AG10803 (cell line): Measurements from ENCODE around the gene KRTAP5-6.

ENCODE experiments used
- DNase-seq: peaks from one replicate; pipeline ENCODE4 v3.0.0; 2010; ENCODE audit warnings: low read depth
- H3K4me3 ChIP-seq: 2 replicates; pipeline ENCODE4 v1.5.1; 2011; ENCODE audit warnings: mild to moderate bottlenecking, low read length, control low read depth
- CTCF ChIP-seq: conservative IDR thresholded peaks from 2 replicates; pipeline ENCODE4 v1.5.1; 2011; ENCODE audit warnings: mild to moderate bottlenecking, low read length, control low read depth, inconsistent platforms

The KRTAP5-6 gene

GRCh38 chr11:1742869-1743584 is 46.0 kb downstream of the KRTAP5-6 start:
- no peak for TF ChIP-seq CTCF
- no peak for DNase-seq
- no peak overlapping the region for H3K4me3 ChIP-seq

- no peak for TF ChIP-seq CTCF
- DNase-seq, result no peak
- no peak overlapping the region for H3K4me3 ChIP-seq
Measured at GRCh38 chr11:1743585-1744136, 46.7 kb downstream of the KRTAP5-6 start.

- no peak for DNase-seq
- no peak overlapping the region for H3K4me3 ChIP-seq
- no peak; the same call in 1 of the 2 replicates for TF ChIP-seq CTCF
Measured at GRCh38 chr11:1744137-1744886, 47.3 kb downstream of the KRTAP5-6 start.

- no peak for DNase-seq
- TF ChIP-seq CTCF, result no peak
- H3K4me3 ChIP-seq, result no peak overlapping the region
Measured at GRCh38 chr11:1744891-1745700, 48.1 kb downstream of the KRTAP5-6 start.

GRCh38 chr11:1745701-1746320 is 48.8 kb downstream of the KRTAP5-6 start:
- no peak overlapping the region for H3K4me3 ChIP-seq
- no peak for TF ChIP-seq CTCF
- no peak for DNase-seq

GRCh38 chr11:1746511-1746931 is 49.5 kb downstream of the KRTAP5-6 start:
- TF ChIP-seq CTCF, result no peak
- DNase-seq, result no peak
- no peak overlapping the region for H3K4me3 ChIP-seq
